NB4 (cell line): ENCODE measurements around the gene USP10.
"Not testable (repeated sequence)": the region's sequence is repeated elsewhere in the genome, so short reads cannot be mapped to it uniquely, and the experiment has no call there.

ENCODE experiments used
- MYC ChIP-seq: IDR thresholded peaks from 2 replicates; pipeline ENCODE4 v1.6.1; 2011; ENCODE audit warnings: low read depth, low read length
- POLR2A ChIP-seq: IDR thresholded peaks from 2 replicates; pipeline ENCODE4 v1.6.1; 2011; ENCODE audit warnings: mild to moderate bottlenecking; ENCODE audit not compliant: insufficient read length; ENCODE audit errors: extremely low read depth
- TF ChIP-seq, protein P1 (sequence below): IDR thresholded peaks from one replicate; pipeline ENCODE4 v1.5.1; 2012; ENCODE audit warnings: low read depth, low read length
- TF ChIP-seq, protein P2 (sequence below): IDR thresholded peaks from 2 replicates; pipeline ENCODE4 v1.6.1; 2011; ENCODE audit warnings: low read depth, low read length

DNA sequence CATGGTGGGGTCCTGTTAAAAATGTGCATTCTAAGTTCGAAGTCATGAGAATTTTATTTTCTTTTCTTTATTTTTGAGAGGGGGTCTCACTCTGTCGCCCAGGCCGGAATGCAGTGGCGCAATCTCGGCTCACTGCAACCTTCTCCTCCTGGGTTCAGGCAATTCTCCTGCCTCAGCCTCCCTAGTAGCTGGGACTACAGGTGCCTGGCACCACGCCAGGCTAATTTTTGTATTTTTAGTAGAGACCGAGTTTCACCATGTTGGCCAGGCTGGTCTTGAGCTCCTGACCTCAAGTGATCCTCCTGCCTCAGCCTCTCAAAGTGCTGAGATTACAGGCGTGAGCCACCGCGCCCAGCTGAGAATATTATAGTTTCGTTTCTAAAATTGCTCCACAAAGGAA lies 48.4 kb downstream of the USP10 start:
- TF ChIP-seq, protein P1, sequence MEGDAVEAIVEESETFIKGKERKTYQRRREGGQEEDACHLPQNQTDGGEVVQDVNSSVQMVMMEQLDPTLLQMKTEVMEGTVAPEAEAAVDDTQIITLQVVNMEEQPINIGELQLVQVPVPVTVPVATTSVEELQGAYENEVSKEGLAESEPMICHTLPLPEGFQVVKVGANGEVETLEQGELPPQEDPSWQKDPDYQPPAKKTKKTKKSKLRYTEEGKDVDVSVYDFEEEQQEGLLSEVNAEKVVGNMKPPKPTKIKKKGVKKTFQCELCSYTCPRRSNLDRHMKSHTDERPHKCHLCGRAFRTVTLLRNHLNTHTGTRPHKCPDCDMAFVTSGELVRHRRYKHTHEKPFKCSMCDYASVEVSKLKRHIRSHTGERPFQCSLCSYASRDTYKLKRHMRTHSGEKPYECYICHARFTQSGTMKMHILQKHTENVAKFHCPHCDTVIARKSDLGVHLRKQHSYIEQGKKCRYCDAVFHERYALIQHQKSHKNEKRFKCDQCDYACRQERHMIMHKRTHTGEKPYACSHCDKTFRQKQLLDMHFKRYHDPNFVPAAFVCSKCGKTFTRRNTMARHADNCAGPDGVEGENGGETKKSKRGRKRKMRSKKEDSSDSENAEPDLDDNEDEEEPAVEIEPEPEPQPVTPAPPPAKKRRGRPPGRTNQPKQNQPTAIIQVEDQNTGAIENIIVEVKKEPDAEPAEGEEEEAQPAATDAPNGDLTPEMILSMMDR, result not testable (repeated sequence)
- not testable (repeated sequence) for TF ChIP-seq POLR2A, MYC
- TF ChIP-seq, protein P2, sequence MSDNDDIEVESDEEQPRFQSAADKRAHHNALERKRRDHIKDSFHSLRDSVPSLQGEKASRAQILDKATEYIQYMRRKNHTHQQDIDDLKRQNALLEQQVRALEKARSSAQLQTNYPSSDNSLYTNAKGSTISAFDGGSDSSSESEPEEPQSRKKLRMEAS, result not testable (repeated sequence)
